Psoas muscle (tissue), 8 donors: Measurements from ENCODE around the gene AGPAT4. TPM values are rescaled to one million over a fixed set of nuclear protein-coding genes. Genes with fewer than 3 reads are reported as not detected.

Experiments used
- ATAC-seq, 4 donors: fragments of 200-7000 bp; cut with Tn5 transposase; one replicate each; pipeline ENCODE4 v1.9.1; 2020; ENCODE audit warnings: moderate library complexity in 3 of 4, mild to moderate bottlenecking in 2 of 4
- DNase-seq, 2 donors: peaks; one replicate each; pipeline ENCODE4 v3.0.0-alpha.2; 2020
- H3K27ac ChIP-seq: fragments of 200-600 bp; one replicate; pipeline ENCODE4 v1.8.0; 2022
- H3K27me3 ChIP-seq, 3 donors: fragments of 200-600 bp in 1 of 3; one replicate each; pipeline versions ENCODE4 v1.6.1 to v1.8.0; 2013 to 2022; ENCODE audit warnings: low read length in 2 of 3, mild to moderate bottlenecking in 2 of 3, moderate library complexity in 1 of 3; ENCODE audit not compliant: insufficient read depth in 3 of 3
- H3K36me3 ChIP-seq, 2 donors: fragments of 200-600 bp in 1 of 2; one replicate each; pipeline versions ENCODE4 v1.6.1 to v1.8.0; 2013 to 2022; ENCODE audit warnings: low read depth in 1 of 2, mild to moderate bottlenecking in 1 of 2, moderate library complexity in 1 of 2; ENCODE audit not compliant: insufficient read depth in 1 of 2
- H3K4me1 ChIP-seq: fragments of 200-600 bp; one replicate; pipeline ENCODE4 v1.8.0; 2022
- H3K4me3 ChIP-seq: fragments of 200-600 bp; one replicate; pipeline ENCODE4 v1.8.0; 2022; ENCODE audit warnings: mild to moderate bottlenecking
- H3K9me3 ChIP-seq: fragments of 200-600 bp; one replicate; pipeline ENCODE4 v1.8.0; 2022
- CTCF ChIP-seq: fragments of 200-600 bp; IDR thresholded peaks from one replicate; pipeline ENCODE4 v1.8.0; 2022; ENCODE audit warnings: antibody characterized with exemption
- whole genome bisulfite sequencing, 3 donors: extraction: QIAGEN DNeasy Blood & Tissue Kit; methylation state at CpG; one replicate each; pipeline versions ENCODE4 v1.1.6 to v1.1.7; 2013; 5-methylcytosine and 5-hydroxymethylcytosine counted together
- intact Hi-C, 2 donors: fragments of 100-400 bp; cut with DNase I; formaldehyde crosslinking; loops; one replicate each; pipeline versions ENCODE4 v1.11.0 to v1.14.2; 2022
- polyA plus RNA-seq, 3 donors: library from polyadenylated mRNA; stranded (reverse); fragments of 200-250 nt; gene quantifications; one replicate each; pipeline ENCODE4 v1.2.3, GENCODE V29; 2013
- total RNA-seq, 4 donors: library from RNA; stranded (reverse); fragmentation: NEBNext Ultra II Directional in 2 of 4; extraction: Animal tissue kit (Norgen Biotek cat#: 25700) in 2 of 4; gene quantifications; one replicate each; pipeline versions ENCODE4 v1.2.1 to v1.2.4, GENCODE V29; 2021 to 2023
- donor health status: healthy with polysubstance abuse.
- donor health status: DM: no; HTN: no; CAD: no; lungs with moderate emphysema.
- donor health status: Bipolar disorder and iron deficiency.
- donor health status: healthy.
- donor health status: DM: yes; HTN: yes; CAD: no.
- donor health status: DM: no; HTN: no; CAD: no.
- donor health status: DM: no; HTN: no; CAD: no.
- donor health status: DM: yes; HTN: yes; CAD: no.

AGPAT4 gene
- total and polyA plus RNA-seq, 7 donors, result 0.18 to 1.7 (median 0.59) TPM

- H3K9me3 ChIP-seq, result no peaks in the 10 kb centered on the region
- 87 to 90% (median 90%) methylated on average over 9 of the region's 9 CpGs for WGBS, 3 donors
Observed at GRCh38 chr6:161162722-161163121, 111.1 kb downstream of the AGPAT4 start.

GRCh38 chr6:161161889-161162624, 111.8 kb downstream of the AGPAT4 start:
- TF ChIP-seq CTCF, result no peak
- Histone ChIP-seq H3K4me1 (no peaks in the 10 kb centered on the region), H3K9me3 (no peaks in the 10 kb centered on the region), H3K4me3 (no peak overlapping the region), H3K36me3 (no peaks in the 10 kb centered on the region), H3K27me3 (no peaks in the 10 kb centered on the region), H3K27ac (no peak overlapping the region)
- DNase-seq (no peak), ATAC-seq (no peak)
- intact Hi-C loops, result loop anchor here in 1 of 2 donors (10.0 kb wide), 1 partner anchor 213 kb away; no protein-coding TSS in a partner anchor
- WGBS, 3 donors, result 67 to 78% (median 71%) methylated on average over 15 to 16 of the region's 16 CpGs

More at GRCh38 chr6:161162722-161163121, 111.1 kb downstream of the AGPAT4 start:
- H3K27ac ChIP-seq, result no peak overlapping the region
- H3K4me3 ChIP-seq, result no peak overlapping the region
- no peaks in the 10 kb centered on the region for H3K27me3 ChIP-seq
- no peaks in the 10 kb centered on the region for H3K4me1 ChIP-seq
- intact Hi-C loops, result loop anchor here in 1 of 2 donors (10.0 kb wide), 1 partner anchor 212 kb away; no protein-coding TSS in a partner anchor
- no peak for ATAC-seq
- no peaks in the 10 kb centered on the region for H3K36me3 ChIP-seq
- no peak for TF ChIP-seq CTCF
- no peak for DNase-seq

- Histone ChIP-seq H3K9me3 (no peaks in the 10 kb centered on the region), H3K27me3 (no peaks in the 10 kb centered on the region), H3K4me3 (no peak overlapping the region), H3K4me1 (no peaks in the 10 kb centered on the region), H3K27ac (no peak overlapping the region), H3K36me3 (no peaks in the 10 kb centered on the region)
- 96 to 98% (median 97%) methylated on average over 15 of the region's 15 CpGs for WGBS, 3 donors
- TF ChIP-seq CTCF, result no peak
- ATAC-seq, result no peak
- intact Hi-C loops, result loop anchor here in 1 of 2 donors (10.0 kb wide), 1 partner anchor 214 kb away; no protein-coding TSS in a partner anchor
- DNase-seq, result no peak
Observed at GRCh38 chr6:161161121-161161520, 112.7 kb downstream of the AGPAT4 start.

GRCh38 chr6:161154796-161155335, 119.0 kb downstream of the AGPAT4 start:
- 92 to 97% (median 96%) methylated on average over 13 of the region's 13 CpGs for WGBS, 3 donors
- peaks cover 0 to 2% of the 10 kb centered on the region in 2 donors for H3K36me3 ChIP-seq
- intact Hi-C loops, result loop anchor here in 1 of 2 donors (10.0 kb wide), 1 partner anchor 220 kb away; no protein-coding TSS in a partner anchor

More at GRCh38 chr6:161154796-161155335, 119.0 kb downstream of the AGPAT4 start:
- Histone ChIP-seq H3K27me3 (no peaks in the 10 kb centered on the region), H3K4me3 (no peak overlapping the region), H3K4me1 (no peaks in the 10 kb centered on the region), H3K27ac (no peak overlapping the region), H3K9me3 (no peaks in the 10 kb centered on the region)
- no peak for TF ChIP-seq CTCF
- ATAC-seq (no peak), DNase-seq (no peak)
